H9 (cell line): ENCODE measurements around the gene TSPAN31. TPM values are rescaled to one million over a fixed set of nuclear protein-coding genes. Genes with fewer than 3 reads are reported as not detected.

Source experiments
- DNase-seq: peaks from one replicate; pipeline ENCODE4 v3.0.0-alpha.2; 2017
- H2AFZ ChIP-seq: one replicate; pipeline ENCODE4 v1.6.1; 2013; ENCODE audit warnings: mild to moderate bottlenecking, low read length, control low read depth, moderate library complexity
- H2AK5ac ChIP-seq: 2 replicates; pipeline ENCODE4 v1.6.1; 2013; ENCODE audit warnings: low read length, control low read depth, mixed read lengths; ENCODE audit not compliant: insufficient read length
- H2BK120ac ChIP-seq: one replicate; pipeline ENCODE4 v1.6.1; 2013; ENCODE audit warnings: low read depth, mild to moderate bottlenecking, low read length, control low read depth, inconsistent platforms; ENCODE audit not compliant: poor library complexity, severe bottlenecking
- H2BK12ac ChIP-seq: 2 replicates; pipeline ENCODE4 v1.6.1; 2013; ENCODE audit warnings: low read length, control low read depth, mixed read lengths, low read depth; ENCODE audit not compliant: insufficient read length
- H2BK15ac ChIP-seq: 2 replicates; pipeline ENCODE4 v1.6.1; 2013; ENCODE audit warnings: low read depth, low read length, control low read depth
- H2BK20ac ChIP-seq: one replicate; pipeline ENCODE4 v1.6.1; 2013; ENCODE audit warnings: low read depth, mild to moderate bottlenecking, low read length, control low read depth, inconsistent platforms; ENCODE audit not compliant: poor library complexity, severe bottlenecking
- H2BK5ac ChIP-seq: 2 replicates; pipeline ENCODE4 v1.6.1; 2013; ENCODE audit warnings: low read length, control low read depth, mixed read lengths; ENCODE audit not compliant: insufficient read length
- H3K14ac ChIP-seq: 2 replicates; pipeline ENCODE4 v1.6.1; 2013; ENCODE audit warnings: low read length, control low read depth; ENCODE audit not compliant: insufficient read depth
- H3K18ac ChIP-seq: 2 replicates; pipeline ENCODE4 v1.6.1; 2013; ENCODE audit warnings: low read depth, mild to moderate bottlenecking, mixed read lengths, low read length, control low read depth; ENCODE audit not compliant: insufficient read length
- H3K23ac ChIP-seq: 2 replicates; pipeline ENCODE4 v1.6.1; 2013; ENCODE audit warnings: low read length, control low read depth, mixed read lengths, low read depth; ENCODE audit not compliant: insufficient read length
- H3K23me2 ChIP-seq: 2 replicates; pipeline ENCODE4 v1.6.1; 2013; ENCODE audit warnings: low read depth, mild to moderate bottlenecking, mixed read lengths, low read length, control low read depth; ENCODE audit not compliant: insufficient read length, poor library complexity, severe bottlenecking
- H3K27ac ChIP-seq: 2 replicates; pipeline ENCODE4 v1.5.1; 2013; ENCODE audit warnings: low read length, control low read depth, mixed read lengths, low read depth; ENCODE audit not compliant: insufficient read length
- H3K27me3 ChIP-seq: 2 replicates; pipeline ENCODE4 v1.6.1; 2013; ENCODE audit warnings: low read length, control low read depth, inconsistent platforms; ENCODE audit not compliant: insufficient read depth
- H3K4ac ChIP-seq: 2 replicates; pipeline ENCODE4 v1.6.1; 2013; ENCODE audit warnings: low read depth, mild to moderate bottlenecking, control low read depth, inconsistent platforms, low read length, moderate library complexity
- H3K4me1 ChIP-seq: 2 replicates; pipeline ENCODE4 v1.6.1; 2013; ENCODE audit warnings: low read length, control low read depth, inconsistent platforms; ENCODE audit not compliant: insufficient read depth
- H3K4me2 ChIP-seq: 2 replicates; pipeline ENCODE4 v1.6.1; 2013; ENCODE audit warnings: low read length, control low read depth, mixed read lengths; ENCODE audit not compliant: insufficient read length, insufficient read depth
- H3K56ac ChIP-seq: 2 replicates; pipeline ENCODE4 v1.6.1; 2013; ENCODE audit warnings: low read depth, mild to moderate bottlenecking, mixed read lengths, low read length, control low read depth; ENCODE audit not compliant: insufficient read length
- H3K79me1 ChIP-seq: 2 replicates; pipeline ENCODE4 v1.6.1; 2013; ENCODE audit warnings: low read depth, mild to moderate bottlenecking, moderate library complexity, low read length, control low read depth, inconsistent platforms; ENCODE audit not compliant: insufficient read depth, poor library complexity, severe bottlenecking
- H3K79me2 ChIP-seq: 2 replicates; pipeline ENCODE4 v1.6.1; 2013; ENCODE audit warnings: low read length, control low read depth, inconsistent platforms; ENCODE audit not compliant: insufficient read depth
- H3K9ac ChIP-seq: 2 replicates; pipeline ENCODE4 v1.6.1; 2013; ENCODE audit warnings: low read length, control low read depth, mixed read lengths; ENCODE audit not compliant: insufficient read length; ENCODE audit errors: extremely low read depth
- H3K9me3 ChIP-seq: one replicate; pipeline ENCODE4 v1.6.1; 2013; ENCODE audit warnings: low read depth, low read length, inconsistent platforms; ENCODE audit not compliant: control insufficient read depth
- H3T11ph ChIP-seq: one replicate; pipeline ENCODE4 v1.6.1; 2013; ENCODE audit warnings: mild to moderate bottlenecking, low read length, control low read depth, inconsistent platforms
- H4K20me1 ChIP-seq: one replicate; pipeline ENCODE4 v1.6.1; 2013; ENCODE audit not compliant: control insufficient read depth, insufficient read length, insufficient read depth
- H4K5ac ChIP-seq: 2 replicates; pipeline ENCODE4 v1.6.1; 2013; ENCODE audit warnings: low read depth, mild to moderate bottlenecking, mixed read lengths, low read length, control low read depth; ENCODE audit not compliant: insufficient read length
- H4K8ac ChIP-seq: replicated peaks from 2 replicates; pipeline ENCODE4 v1.6.1; 2013; ENCODE audit warnings: low read length, control low read depth, mixed read lengths, low read depth; ENCODE audit not compliant: insufficient read length
- H4K91ac ChIP-seq: 2 replicates; pipeline ENCODE4 v1.6.1; 2013; ENCODE audit warnings: low read depth, mild to moderate bottlenecking, moderate library complexity, mixed read lengths, low read length, control low read depth; ENCODE audit not compliant: insufficient read length
- H3K27ac Mint-ChIP-seq, 3 experiments: 2 replicates in 2 of 3; 3 replicates in 1 of 3; pipeline ENCODE4 v1.8.0; 2020 to 2021; ENCODE audit warnings: mixed read lengths in 3 of 3, mild to moderate bottlenecking in 1 of 3, moderate library complexity in 1 of 3
- H3K27me3 Mint-ChIP-seq: 2 replicates; pipeline ENCODE4 v1.8.0; 2021; ENCODE audit warnings: low read depth, mild to moderate bottlenecking, moderate library complexity, mixed read lengths
- H3K36me3 Mint-ChIP-seq, 3 experiments: 2 replicates in 2 of 3; 3 replicates in 1 of 3; pipeline ENCODE4 v1.8.0; 2020 to 2021; ENCODE audit warnings: low read depth in 3 of 3, mixed read lengths in 3 of 3; ENCODE audit not compliant: insufficient read depth in 1 of 3
- H3K4me1 Mint-ChIP-seq, 2 experiments: 2 replicates each; pipeline ENCODE4 v1.8.0; 2020; ENCODE audit warnings: mixed read lengths in 2 of 2
- H3K4me3 Mint-ChIP-seq, 2 experiments: 2 replicates in 1 of 2; 3 replicates in 1 of 2; pipeline ENCODE4 v1.8.0; 2020 to 2021; ENCODE audit warnings: mild to moderate bottlenecking in 2 of 2, mixed read lengths in 2 of 2, moderate library complexity in 1 of 2
- H3K9me3 Mint-ChIP-seq, 2 experiments: 2 replicates in 1 of 2; 3 replicates in 1 of 2; pipeline ENCODE4 v1.8.0; 2020; ENCODE audit warnings: mild to moderate bottlenecking in 2 of 2, mixed read lengths in 2 of 2, moderate library complexity in 1 of 2
- CTCF ChIP-seq: fragments of 200-600 bp; sonication (generic); conservative IDR thresholded peaks from 3 replicates; pipeline ENCODE4 v1.8.0; 2021; ENCODE audit warnings: antibody characterized with exemption, mild to moderate bottlenecking
- WGBS: extraction: QIAGEN DNeasy Blood & Tissue Kit; methylation state at CpG from one replicate; pipeline ENCODE4 v1.1.7; 2013; ENCODE audit warnings: missing lambda C conversion rate, low lambda C conversion rate, mixed read lengths; ENCODE audit not compliant: insufficient read length; ENCODE audit errors: extremely low coverage; 5-methylcytosine and 5-hydroxymethylcytosine counted together
- total RNA-seq: library from RNA; stranded (reverse); gene quantifications from 2 replicates; pipeline ENCODE4 v1.2.1, GENCODE V29; 2021

The TSPAN31 gene
- total RNA-seq, 1 experiment from 2014 or later: 20.0 TPM

- Histone ChIP-seq H3K23ac (no peak overlapping the region), H3K9ac (no peak overlapping the region), H2BK5ac (no peak overlapping the region), H2BK12ac (no peak overlapping the region), H2BK120ac (no peak overlapping the region), H3T11ph (no peak overlapping the region), H3K4me2 (peak overlapping the region; percentile 80), H4K5ac (no peak overlapping the region), H2AK5ac (no peak overlapping the region), H3K14ac (no peak overlapping the region), H3K79me1 (no peaks in the 10 kb centered on the region), H3K23me2 (peaks cover 25% of the 10 kb centered on the region), H4K91ac (no peak overlapping the region), H2AFZ (no peak overlapping the region), H3K18ac (no peak overlapping the region), H3K56ac (no peak overlapping the region), H3K79me2 (no peaks in the 10 kb centered on the region), H4K20me1 (no peaks in the 10 kb centered on the region), H2BK20ac (no peak overlapping the region), H4K8ac (no peak overlapping the region), H3K27me3 (peaks cover 31% of the 10 kb centered on the region; the same call in 1 of the 2 replicates), H3K4ac (no peak overlapping the region), H2BK15ac (no peak overlapping the region), H3K9me3 (no peaks in the 10 kb centered on the region), H3K27ac (no peak overlapping the region), H3K4me1 (peaks cover 3% of the 10 kb centered on the region; the same call in 1 of the 2 replicates)
- Mint-ChIP-seq H3K27me3 (peaks cover 48% of the 10 kb centered on the region), H3K4me1 (peaks cover 27 to 40% of the 10 kb centered on the region in 2 experiments), H3K36me3 (peaks cover 5 to 18% (median 10%) of the 10 kb centered on the region in 3 experiments; a peak in 6 of 7 replicates), H3K4me3 (peak overlapping the region; percentile 57 to 75; a peak in 4 of 5 replicates), H3K27ac (no peak overlapping the region), H3K9me3 (no peaks in the 10 kb centered on the region)
- DNase-seq: no peak
- no peak for TF ChIP-seq CTCF
- no CpG with 5 or more reads among the region's 6 CpGs for WGBS
These were observed 19.2 kb downstream of the TSPAN31 start for GRCh38 chr12:57763881-57764661.
